Measurements from ENCODE around the gene ZC3H7B.

ZC3H7B gene

GRCh38 chr22:41320416-41321240, 19.3 kb downstream of the ZC3H7B start:
- no peak for FAIRE-seq
- no peak for DNase-seq (ENCODE audit: insufficient read length, low spot score)
- no peak for TF ChIP-seq TAF1 (IDR thresholded peaks at IDR 0.05; ENCODE audit: low read depth, low read length)
- no peak for TF ChIP-seq SPI1 (IDR thresholded peaks at IDR 0.05; ENCODE audit: low read depth, low read length)
- no peak for TF ChIP-seq POLR2A (IDR thresholded peaks at IDR 0.05; ENCODE audit: low read depth, low read length)
- TF ChIP-seq POU2F2 (IDR thresholded peaks at IDR 0.05; ENCODE audit: low read depth, low read length), result no peak
- TF ChIP-seq POLR2AphosphoS5 (IDR thresholded peaks at IDR 0.05; ENCODE audit: low read depth, low read length), result no peak
- no peak for TF ChIP-seq PAX5 (IDR thresholded peaks at IDR 0.05; ENCODE audit: insufficient read depth, low read length, severe bottlenecking)

- TF ChIP-seq TAF1 (IDR thresholded peaks at IDR 0.05; ENCODE audit: low read depth, low read length) (no peak), POLR2AphosphoS5 (IDR thresholded peaks at IDR 0.05; ENCODE audit: low read depth, low read length) (no peak), PAX5 (IDR thresholded peaks at IDR 0.05; ENCODE audit: insufficient read depth, low read length, severe bottlenecking) (no peak), POU2F2 (IDR thresholded peaks at IDR 0.05; ENCODE audit: low read depth, low read length) (no peak), SPI1 (IDR thresholded peaks at IDR 0.05; ENCODE audit: low read depth, low read length) (no peak), POLR2A (IDR thresholded peaks at IDR 0.05; ENCODE audit: low read depth, low read length) (no peak)
- FAIRE-seq, result no peak
- no peak for DNase-seq (ENCODE audit: insufficient read length, low spot score)
Measured at GRCh38 chr22:41324821-41325528, 23.6 kb downstream of the ZC3H7B start.

GRCh38 chr22:41327124-41327523, 25.8 kb downstream of the ZC3H7B start:
- no peak for FAIRE-seq
- no peak for TF ChIP-seq SPI1 (IDR thresholded peaks at IDR 0.05; ENCODE audit: low read depth, low read length)
- TF ChIP-seq POLR2AphosphoS5 (IDR thresholded peaks at IDR 0.05; ENCODE audit: low read depth, low read length), result no peak
- no peak for TF ChIP-seq POU2F2 (IDR thresholded peaks at IDR 0.05; ENCODE audit: low read depth, low read length)
- no peak for TF ChIP-seq TAF1 (IDR thresholded peaks at IDR 0.05; ENCODE audit: low read depth, low read length)
- no peak for TF ChIP-seq POLR2A (IDR thresholded peaks at IDR 0.05; ENCODE audit: low read depth, low read length)
- no peak for TF ChIP-seq PAX5 (IDR thresholded peaks at IDR 0.05; ENCODE audit: insufficient read depth, low read length, severe bottlenecking)
- no peak for DNase-seq (ENCODE audit: insufficient read length, low spot score)

- TF ChIP-seq SPI1 (IDR thresholded peaks at IDR 0.05; ENCODE audit: low read depth, low read length) (no peak), TAF1 (IDR thresholded peaks at IDR 0.05; ENCODE audit: low read depth, low read length) (no peak), POLR2A (IDR thresholded peaks at IDR 0.05; ENCODE audit: low read depth, low read length) (no peak), POU2F2 (IDR thresholded peaks at IDR 0.05; ENCODE audit: low read depth, low read length) (no peak), PAX5 (IDR thresholded peaks at IDR 0.05; ENCODE audit: insufficient read depth, low read length, severe bottlenecking) (no peak), POLR2AphosphoS5 (IDR thresholded peaks at IDR 0.05; ENCODE audit: low read depth, low read length) (no peak)
- FAIRE-seq (no peak), DNase-seq (ENCODE audit: insufficient read length, low spot score) (no peak)
Measured at GRCh38 chr22:41330169-41330568, 28.8 kb downstream of the ZC3H7B start.

GRCh38 chr22:41332217-41332939, 31.1 kb downstream of the ZC3H7B start:
- DNase-seq (ENCODE audit: insufficient read length, low spot score) (no peak), FAIRE-seq (no peak)
- TF ChIP-seq POLR2A (IDR thresholded peaks at IDR 0.05; ENCODE audit: low read depth, low read length) (no peak), POU2F2 (IDR thresholded peaks at IDR 0.05; ENCODE audit: low read depth, low read length) (no peak), POLR2AphosphoS5 (IDR thresholded peaks at IDR 0.05; ENCODE audit: low read depth, low read length) (no peak), SPI1 (IDR thresholded peaks at IDR 0.05; ENCODE audit: low read depth, low read length) (no peak), PAX5 (IDR thresholded peaks at IDR 0.05; ENCODE audit: insufficient read depth, low read length, severe bottlenecking) (no peak), TAF1 (IDR thresholded peaks at IDR 0.05; ENCODE audit: low read depth, low read length) (no peak)

GRCh38 chr22:41333806-41334205, 32.5 kb downstream of the ZC3H7B start:
- FAIRE-seq (no peak), DNase-seq (ENCODE audit: insufficient read length, low spot score) (no peak)
- TF ChIP-seq SPI1 (IDR thresholded peaks at IDR 0.05; ENCODE audit: low read depth, low read length), result no peak
- TF ChIP-seq TAF1 (IDR thresholded peaks at IDR 0.05; ENCODE audit: low read depth, low read length), result no peak
- TF ChIP-seq PAX5 (IDR thresholded peaks at IDR 0.05; ENCODE audit: insufficient read depth, low read length, severe bottlenecking), result no peak
- TF ChIP-seq POLR2A (IDR thresholded peaks at IDR 0.05; ENCODE audit: low read depth, low read length), result no peak
- TF ChIP-seq POLR2AphosphoS5 (IDR thresholded peaks at IDR 0.05; ENCODE audit: low read depth, low read length), result no peak
- no peak for TF ChIP-seq POU2F2 (IDR thresholded peaks at IDR 0.05; ENCODE audit: low read depth, low read length)

GRCh38 chr22:41334215-41334614, 32.9 kb downstream of the ZC3H7B start:
- no peak for DNase-seq (ENCODE audit: insufficient read length, low spot score)
- no peak for TF ChIP-seq SPI1 (IDR thresholded peaks at IDR 0.05; ENCODE audit: low read depth, low read length)
- TF ChIP-seq TAF1 (IDR thresholded peaks at IDR 0.05; ENCODE audit: low read depth, low read length), result no peak
- no peak for TF ChIP-seq POU2F2 (IDR thresholded peaks at IDR 0.05; ENCODE audit: low read depth, low read length)
- no peak for TF ChIP-seq POLR2AphosphoS5 (IDR thresholded peaks at IDR 0.05; ENCODE audit: low read depth, low read length)
- TF ChIP-seq PAX5 (IDR thresholded peaks at IDR 0.05; ENCODE audit: insufficient read depth, low read length, severe bottlenecking), result no peak
- no peak for TF ChIP-seq POLR2A (IDR thresholded peaks at IDR 0.05; ENCODE audit: low read depth, low read length)
- FAIRE-seq, result no peak

GRCh38 chr22:41334951-41335635, 33.8 kb downstream of the ZC3H7B start:
- FAIRE-seq, result no peak
- TF ChIP-seq PAX5 (IDR thresholded peaks at IDR 0.05; ENCODE audit: insufficient read depth, low read length, severe bottlenecking) (no peak), POLR2A (IDR thresholded peaks at IDR 0.05; ENCODE audit: low read depth, low read length) (no peak), SPI1 (IDR thresholded peaks at IDR 0.05; ENCODE audit: low read depth, low read length) (no peak), POLR2AphosphoS5 (IDR thresholded peaks at IDR 0.05; ENCODE audit: low read depth, low read length) (no peak), TAF1 (IDR thresholded peaks at IDR 0.05; ENCODE audit: low read depth, low read length) (no peak), POU2F2 (IDR thresholded peaks at IDR 0.05; ENCODE audit: low read depth, low read length) (no peak)
- DNase-seq (ENCODE audit: insufficient read length, low spot score), result no peak
